H9 (cell line): ENCODE results near the gene ZBP1. TPM values are rescaled to one million over a fixed set of nuclear protein-coding genes. Genes with fewer than 3 reads are reported as not detected.

Experiments used
- DNase-seq: peaks from one replicate; pipeline ENCODE4 v3.0.0-alpha.2; 2017
- H2AFZ ChIP-seq: one replicate; pipeline ENCODE4 v1.6.1; 2013; ENCODE audit warnings: mild to moderate bottlenecking, low read length, control low read depth, moderate library complexity
- H2AK5ac ChIP-seq: 2 replicates; pipeline ENCODE4 v1.6.1; 2013; ENCODE audit warnings: low read length, control low read depth, mixed read lengths; ENCODE audit not compliant: insufficient read length
- H2BK120ac ChIP-seq: one replicate; pipeline ENCODE4 v1.6.1; 2013; ENCODE audit warnings: low read depth, mild to moderate bottlenecking, low read length, control low read depth, inconsistent platforms; ENCODE audit not compliant: poor library complexity, severe bottlenecking
- H2BK12ac ChIP-seq: 2 replicates; pipeline ENCODE4 v1.6.1; 2013; ENCODE audit warnings: low read length, control low read depth, mixed read lengths, low read depth; ENCODE audit not compliant: insufficient read length
- H2BK15ac ChIP-seq: 2 replicates; pipeline ENCODE4 v1.6.1; 2013; ENCODE audit warnings: low read depth, low read length, control low read depth
- H2BK20ac ChIP-seq: one replicate; pipeline ENCODE4 v1.6.1; 2013; ENCODE audit warnings: low read depth, mild to moderate bottlenecking, low read length, control low read depth, inconsistent platforms; ENCODE audit not compliant: poor library complexity, severe bottlenecking
- H2BK5ac ChIP-seq: 2 replicates; pipeline ENCODE4 v1.6.1; 2013; ENCODE audit warnings: low read length, control low read depth, mixed read lengths; ENCODE audit not compliant: insufficient read length
- H3K14ac ChIP-seq: 2 replicates; pipeline ENCODE4 v1.6.1; 2013; ENCODE audit warnings: low read length, control low read depth; ENCODE audit not compliant: insufficient read depth
- H3K18ac ChIP-seq: 2 replicates; pipeline ENCODE4 v1.6.1; 2013; ENCODE audit warnings: low read depth, mild to moderate bottlenecking, mixed read lengths, low read length, control low read depth; ENCODE audit not compliant: insufficient read length
- H3K23ac ChIP-seq: 2 replicates; pipeline ENCODE4 v1.6.1; 2013; ENCODE audit warnings: low read length, control low read depth, mixed read lengths, low read depth; ENCODE audit not compliant: insufficient read length
- H3K23me2 ChIP-seq: 2 replicates; pipeline ENCODE4 v1.6.1; 2013; ENCODE audit warnings: low read depth, mild to moderate bottlenecking, mixed read lengths, low read length, control low read depth; ENCODE audit not compliant: insufficient read length, poor library complexity, severe bottlenecking
- H3K27ac ChIP-seq: 2 replicates; pipeline ENCODE4 v1.5.1; 2013; ENCODE audit warnings: low read length, control low read depth, mixed read lengths, low read depth; ENCODE audit not compliant: insufficient read length
- H3K27me3 ChIP-seq: 2 replicates; pipeline ENCODE4 v1.6.1; 2013; ENCODE audit warnings: low read length, control low read depth, inconsistent platforms; ENCODE audit not compliant: insufficient read depth
- H3K4ac ChIP-seq: 2 replicates; pipeline ENCODE4 v1.6.1; 2013; ENCODE audit warnings: low read depth, mild to moderate bottlenecking, control low read depth, inconsistent platforms, low read length, moderate library complexity
- H3K4me1 ChIP-seq: 2 replicates; pipeline ENCODE4 v1.6.1; 2013; ENCODE audit warnings: low read length, control low read depth, inconsistent platforms; ENCODE audit not compliant: insufficient read depth
- H3K4me2 ChIP-seq: 2 replicates; pipeline ENCODE4 v1.6.1; 2013; ENCODE audit warnings: low read length, control low read depth, mixed read lengths; ENCODE audit not compliant: insufficient read length, insufficient read depth
- H3K56ac ChIP-seq: 2 replicates; pipeline ENCODE4 v1.6.1; 2013; ENCODE audit warnings: low read depth, mild to moderate bottlenecking, mixed read lengths, low read length, control low read depth; ENCODE audit not compliant: insufficient read length
- H3K79me1 ChIP-seq: 2 replicates; pipeline ENCODE4 v1.6.1; 2013; ENCODE audit warnings: low read depth, mild to moderate bottlenecking, moderate library complexity, low read length, control low read depth, inconsistent platforms; ENCODE audit not compliant: insufficient read depth, poor library complexity, severe bottlenecking
- H3K79me2 ChIP-seq: 2 replicates; pipeline ENCODE4 v1.6.1; 2013; ENCODE audit warnings: low read length, control low read depth, inconsistent platforms; ENCODE audit not compliant: insufficient read depth
- H3K9ac ChIP-seq: 2 replicates; pipeline ENCODE4 v1.6.1; 2013; ENCODE audit warnings: low read length, control low read depth, mixed read lengths; ENCODE audit not compliant: insufficient read length; ENCODE audit errors: extremely low read depth
- H3K9me3 ChIP-seq: one replicate; pipeline ENCODE4 v1.6.1; 2013; ENCODE audit warnings: low read depth, low read length, inconsistent platforms; ENCODE audit not compliant: control insufficient read depth
- H3T11ph ChIP-seq: one replicate; pipeline ENCODE4 v1.6.1; 2013; ENCODE audit warnings: mild to moderate bottlenecking, low read length, control low read depth, inconsistent platforms
- H4K20me1 ChIP-seq: one replicate; pipeline ENCODE4 v1.6.1; 2013; ENCODE audit not compliant: control insufficient read depth, insufficient read length, insufficient read depth
- H4K5ac ChIP-seq: 2 replicates; pipeline ENCODE4 v1.6.1; 2013; ENCODE audit warnings: low read depth, mild to moderate bottlenecking, mixed read lengths, low read length, control low read depth; ENCODE audit not compliant: insufficient read length
- H4K8ac ChIP-seq: replicated peaks from 2 replicates; pipeline ENCODE4 v1.6.1; 2013; ENCODE audit warnings: low read length, control low read depth, mixed read lengths, low read depth; ENCODE audit not compliant: insufficient read length
- H4K91ac ChIP-seq: 2 replicates; pipeline ENCODE4 v1.6.1; 2013; ENCODE audit warnings: low read depth, mild to moderate bottlenecking, moderate library complexity, mixed read lengths, low read length, control low read depth; ENCODE audit not compliant: insufficient read length
- H3K27ac Mint-ChIP-seq, 3 experiments: 2 replicates in 2 of 3; 3 replicates in 1 of 3; pipeline ENCODE4 v1.8.0; 2020 to 2021; ENCODE audit warnings: mixed read lengths in 3 of 3, mild to moderate bottlenecking in 1 of 3, moderate library complexity in 1 of 3
- H3K27me3 Mint-ChIP-seq: 2 replicates; pipeline ENCODE4 v1.8.0; 2021; ENCODE audit warnings: low read depth, mild to moderate bottlenecking, moderate library complexity, mixed read lengths
- H3K36me3 Mint-ChIP-seq, 3 experiments: 2 replicates in 2 of 3; 3 replicates in 1 of 3; pipeline ENCODE4 v1.8.0; 2020 to 2021; ENCODE audit warnings: low read depth in 3 of 3, mixed read lengths in 3 of 3; ENCODE audit not compliant: insufficient read depth in 1 of 3
- H3K4me1 Mint-ChIP-seq, 2 experiments: 2 replicates each; pipeline ENCODE4 v1.8.0; 2020; ENCODE audit warnings: mixed read lengths in 2 of 2
- H3K4me3 Mint-ChIP-seq, 2 experiments: 2 replicates in 1 of 2; 3 replicates in 1 of 2; pipeline ENCODE4 v1.8.0; 2020 to 2021; ENCODE audit warnings: mild to moderate bottlenecking in 2 of 2, mixed read lengths in 2 of 2, moderate library complexity in 1 of 2
- H3K9me3 Mint-ChIP-seq, 2 experiments: 2 replicates in 1 of 2; 3 replicates in 1 of 2; pipeline ENCODE4 v1.8.0; 2020; ENCODE audit warnings: mild to moderate bottlenecking in 2 of 2, mixed read lengths in 2 of 2, moderate library complexity in 1 of 2
- WGBS: extraction: QIAGEN DNeasy Blood & Tissue Kit; methylation state at CpG from one replicate; pipeline ENCODE4 v1.1.7; 2013; ENCODE audit warnings: missing lambda C conversion rate, low lambda C conversion rate, mixed read lengths; ENCODE audit not compliant: insufficient read length; ENCODE audit errors: extremely low coverage; 5-methylcytosine and 5-hydroxymethylcytosine counted together
- total RNA-seq: library from RNA; stranded (reverse); gene quantifications from 2 replicates; pipeline ENCODE4 v1.2.1, GENCODE V29; 2021
- TF ChIP-seq, protein P1 (sequence below): fragments of 200-600 bp; sonication (generic); conservative IDR thresholded peaks from 3 replicates; pipeline ENCODE4 v1.8.0; 2021; ENCODE audit warnings: antibody characterized with exemption, mild to moderate bottlenecking

The ZBP1 gene
- total RNA-seq, 1 experiment from 2014 or later: not detected

DNA sequence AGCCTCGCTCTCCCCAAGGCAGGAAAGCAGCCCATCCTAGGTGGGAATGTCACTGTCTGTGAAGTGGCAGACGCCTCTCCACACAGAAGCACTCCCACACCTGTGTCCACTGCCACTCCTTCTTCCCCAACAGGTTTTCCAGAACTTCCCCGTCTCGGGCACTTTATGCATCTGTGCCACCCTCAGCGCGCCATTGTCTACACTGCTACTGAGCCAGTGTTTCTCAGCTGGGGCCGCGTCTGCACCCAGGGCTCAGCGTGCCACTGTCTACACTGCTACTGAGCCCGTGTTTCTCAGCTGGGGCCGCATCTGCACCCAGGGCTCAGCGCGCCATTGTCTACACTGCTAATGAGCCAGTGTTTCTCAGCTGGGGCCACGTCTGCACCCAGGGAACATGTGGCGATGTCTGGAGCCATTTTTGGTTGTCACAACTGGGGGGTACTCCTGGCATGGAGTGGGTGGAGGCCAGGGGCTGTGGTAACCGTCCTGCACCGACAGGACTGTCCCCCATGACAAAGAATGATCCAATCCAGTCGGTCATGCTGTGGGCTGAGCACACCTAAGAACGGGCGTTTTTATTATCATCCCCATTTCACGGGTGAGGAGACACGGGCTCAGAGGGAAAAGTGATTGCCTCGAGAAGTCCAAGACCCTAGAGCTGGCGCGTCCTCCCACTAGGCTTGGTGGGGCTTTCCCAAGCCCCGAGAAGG, 41.7 kb upstream of the ZBP1 start:
- H4K91ac ChIP-seq: no peak overlapping the region
- Mint-ChIP-seq H3K27me3 (no peaks in the 10 kb centered on the region), H3K27ac (peak overlapping the region in 1 of 3 experiments; percentile 82; a peak in 2 of 7 replicates), H3K4me3 (no peak overlapping the region), H3K4me1 (peaks cover 26 to 33% of the 10 kb centered on the region in 2 experiments), H3K9me3 (no peaks in the 10 kb centered on the region), H3K36me3 (peaks cover 12 to 25% (median 19%) of the 10 kb centered on the region in 3 experiments)
- H2BK15ac ChIP-seq: no peak overlapping the region
- H3T11ph ChIP-seq: no peak overlapping the region
- no peak overlapping the region for H3K18ac ChIP-seq
- H3K4me2 ChIP-seq: no peak overlapping the region
- H3K4me1 ChIP-seq: no peaks in the 10 kb centered on the region; the same call in 1 of the 2 replicates
- H3K27ac ChIP-seq: no peak overlapping the region
- WGBS: no CpG with 5 or more reads among the region's 26 CpGs
- H4K5ac ChIP-seq: no peak overlapping the region
- no peaks in the 10 kb centered on the region for H4K20me1 ChIP-seq
- H3K79me1 ChIP-seq: no peaks in the 10 kb centered on the region
- no peak overlapping the region for H4K8ac ChIP-seq
- H2BK12ac ChIP-seq: no peak overlapping the region
- no peak overlapping the region for H3K56ac ChIP-seq
- no peak overlapping the region for H2BK20ac ChIP-seq
- H3K23me2 ChIP-seq: no peaks in the 10 kb centered on the region
- TF ChIP-seq, protein P1, sequence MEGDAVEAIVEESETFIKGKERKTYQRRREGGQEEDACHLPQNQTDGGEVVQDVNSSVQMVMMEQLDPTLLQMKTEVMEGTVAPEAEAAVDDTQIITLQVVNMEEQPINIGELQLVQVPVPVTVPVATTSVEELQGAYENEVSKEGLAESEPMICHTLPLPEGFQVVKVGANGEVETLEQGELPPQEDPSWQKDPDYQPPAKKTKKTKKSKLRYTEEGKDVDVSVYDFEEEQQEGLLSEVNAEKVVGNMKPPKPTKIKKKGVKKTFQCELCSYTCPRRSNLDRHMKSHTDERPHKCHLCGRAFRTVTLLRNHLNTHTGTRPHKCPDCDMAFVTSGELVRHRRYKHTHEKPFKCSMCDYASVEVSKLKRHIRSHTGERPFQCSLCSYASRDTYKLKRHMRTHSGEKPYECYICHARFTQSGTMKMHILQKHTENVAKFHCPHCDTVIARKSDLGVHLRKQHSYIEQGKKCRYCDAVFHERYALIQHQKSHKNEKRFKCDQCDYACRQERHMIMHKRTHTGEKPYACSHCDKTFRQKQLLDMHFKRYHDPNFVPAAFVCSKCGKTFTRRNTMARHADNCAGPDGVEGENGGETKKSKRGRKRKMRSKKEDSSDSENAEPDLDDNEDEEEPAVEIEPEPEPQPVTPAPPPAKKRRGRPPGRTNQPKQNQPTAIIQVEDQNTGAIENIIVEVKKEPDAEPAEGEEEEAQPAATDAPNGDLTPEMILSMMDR: no peak
- no peak overlapping the region for H2BK5ac ChIP-seq
- no peak overlapping the region for H3K4ac ChIP-seq
- H2BK120ac ChIP-seq: no peak overlapping the region
- H3K23ac ChIP-seq: no peak overlapping the region
- H3K9ac ChIP-seq: no peak overlapping the region
- H3K27me3 ChIP-seq: no peaks in the 10 kb centered on the region
- H2AFZ ChIP-seq: no peak overlapping the region
- peaks cover 9% of the 10 kb centered on the region; the same call in 1 of the 2 replicates for H3K79me2 ChIP-seq
- peak; percentile 22 for DNase-seq
- no peaks in the 10 kb centered on the region for H3K9me3 ChIP-seq
- no peak overlapping the region; the same call in 1 of the 2 replicates for H3K14ac ChIP-seq
- H2AK5ac ChIP-seq: no peak overlapping the region
